Effector memory CD4-positive, alpha-beta T cell (primary cell): Measurements from ENCODE around the gene RAPGEF6.
"Not testable (repeated sequence)": the region's sequence is repeated elsewhere in the genome, so short reads cannot be mapped to it uniquely, and the experiment has no call there.

Experiments
- DNase-seq, 3 donors: peaks; one replicate each; pipeline ENCODE4 v3.0.0-alpha.2; 2020
- H3K27ac ChIP-seq: 2 replicates; pipeline ENCODE4 v1.7.0; 2013; ENCODE audit warnings: mild to moderate bottlenecking, low read length, moderate library complexity; ENCODE audit not compliant: insufficient read depth, poor library complexity, severe bottlenecking
- H3K27me3 ChIP-seq: replicated peaks from 2 replicates; pipeline ENCODE4 v1.7.0; 2013; ENCODE audit warnings: mild to moderate bottlenecking, low read length; ENCODE audit not compliant: insufficient read depth, control insufficient read depth, poor library complexity, severe bottlenecking
- H3K36me3 ChIP-seq: 2 replicates; pipeline ENCODE4 v1.7.0; 2013; ENCODE audit warnings: mild to moderate bottlenecking, low read length, moderate library complexity; ENCODE audit not compliant: control insufficient read depth, insufficient read depth
- H3K4me1 ChIP-seq: 2 replicates; pipeline ENCODE4 v1.7.0; 2013; ENCODE audit warnings: low read length, mild to moderate bottlenecking; ENCODE audit not compliant: control insufficient read depth, insufficient read depth, poor library complexity, severe bottlenecking
- H3K4me3 ChIP-seq: 2 replicates; pipeline ENCODE4 v1.7.0; 2013; ENCODE audit warnings: low read length, low read depth, mild to moderate bottlenecking; ENCODE audit not compliant: insufficient read depth, poor library complexity, severe bottlenecking
- H3K9me3 ChIP-seq: 2 replicates; pipeline ENCODE4 v1.7.0; 2013; ENCODE audit warnings: mild to moderate bottlenecking, low read length, moderate library complexity; ENCODE audit not compliant: control insufficient read depth

RAPGEF6 gene

DNA sequence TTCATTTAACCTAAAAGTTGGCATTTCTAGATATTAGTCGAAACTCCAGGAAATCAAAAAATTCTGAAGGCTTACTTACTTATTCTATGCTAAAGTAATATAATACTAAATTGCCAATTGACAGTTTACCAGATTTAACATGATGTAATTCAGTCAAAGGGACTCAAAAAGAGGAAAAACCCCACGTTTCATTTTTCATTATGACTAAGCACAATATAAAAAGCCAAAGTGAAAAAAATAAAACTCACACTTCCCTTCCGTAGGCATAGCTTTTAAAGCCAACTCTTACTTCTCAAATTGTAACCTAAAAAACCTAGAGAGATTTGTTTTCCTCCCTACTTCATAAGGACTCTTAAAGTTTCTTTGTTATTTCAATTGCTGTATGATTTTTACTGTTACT is 146.6 kb downstream of the RAPGEF6 start:
- Histone ChIP-seq H3K4me3 (no peak overlapping the region), H3K4me1 (peaks cover 2% of the 10 kb centered on the region), H3K9me3 (no peaks in the 10 kb centered on the region), H3K27me3 (no peaks in the 10 kb centered on the region), H3K36me3 (peaks cover 45% of the 10 kb centered on the region), H3K27ac (no peak overlapping the region)
- no peak for DNase-seq

DNA sequence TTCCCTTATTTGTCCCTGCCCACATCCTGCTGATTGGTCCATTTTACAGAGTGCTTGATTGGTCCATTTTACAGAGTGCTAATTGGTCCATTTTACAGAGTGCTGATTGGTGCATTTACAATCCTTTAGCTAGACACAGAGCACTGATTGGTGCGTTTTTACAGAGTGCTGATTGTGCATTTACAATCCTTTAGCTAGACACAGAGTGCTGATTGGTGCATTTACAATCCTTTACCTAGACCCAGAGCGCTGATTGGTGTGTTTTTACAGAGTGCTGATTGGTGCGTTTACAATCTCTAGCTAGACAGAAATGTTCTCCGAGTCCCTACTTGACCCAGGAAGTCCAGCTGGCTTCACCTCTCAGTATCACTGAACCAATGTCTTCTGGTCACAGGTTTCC is 147.7 kb downstream of the RAPGEF6 start:
- peaks cover 37% of the 10 kb centered on the region for H3K36me3 ChIP-seq

DNA sequence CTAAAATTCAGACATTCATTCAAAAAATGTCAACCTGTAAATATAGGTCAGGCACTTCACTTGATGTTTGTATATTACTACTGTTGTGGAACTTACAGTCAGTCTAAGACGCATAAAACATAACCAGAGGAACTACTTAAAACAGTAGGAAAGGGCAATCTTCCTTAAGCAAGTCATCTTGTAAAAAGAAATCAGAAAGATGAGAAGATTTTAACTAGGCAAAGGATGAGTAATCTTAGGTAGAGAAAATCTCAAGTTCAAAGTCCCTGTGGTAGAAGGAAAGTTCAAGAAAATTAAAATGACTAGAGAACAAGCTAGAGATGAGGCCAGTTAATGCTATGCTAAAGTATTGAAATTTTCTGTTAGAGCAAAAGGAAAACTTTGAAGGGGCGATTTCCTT is 152.4 kb downstream of the RAPGEF6 start:
- no peak for DNase-seq
- Histone ChIP-seq H3K36me3 (peaks cover 42% of the 10 kb centered on the region), H3K27me3 (no peaks in the 10 kb centered on the region)

More for the DNA sequence above, 147.7 kb downstream of the RAPGEF6 start:
- not testable (repeated sequence) for H3K4me1 ChIP-seq, DNase-seq, H3K4me3 ChIP-seq, H3K27ac ChIP-seq, H3K27me3 ChIP-seq, H3K9me3 ChIP-seq

DNA sequence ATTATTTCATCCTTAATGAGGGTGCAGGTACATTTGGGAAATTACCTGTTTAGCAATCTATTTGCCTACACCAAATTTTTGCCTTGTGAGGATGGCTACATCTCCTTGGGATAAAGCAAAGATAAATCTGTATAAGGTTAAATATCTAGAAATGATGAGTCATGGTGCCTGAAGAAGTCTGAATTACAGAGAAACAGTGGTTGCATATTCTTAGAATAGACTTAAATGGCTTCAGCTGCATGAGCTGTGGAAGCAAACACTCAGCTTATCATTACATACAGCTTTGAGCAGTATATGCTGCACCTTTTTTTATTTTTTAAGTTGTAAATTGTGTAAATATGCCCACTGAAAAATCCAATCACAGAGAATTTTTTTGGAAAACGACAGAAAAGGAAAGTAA is 153.5 kb downstream of the RAPGEF6 start:
- Histone ChIP-seq H3K36me3 (peaks cover 39% of the 10 kb centered on the region), H3K27me3 (no peaks in the 10 kb centered on the region), H3K4me1 (no peaks in the 10 kb centered on the region), H3K9me3 (no peaks in the 10 kb centered on the region), H3K27ac (no peak overlapping the region), H3K4me3 (no peak overlapping the region)
- no peak for DNase-seq

More for the DNA sequence above, 152.4 kb downstream of the RAPGEF6 start:
- Histone ChIP-seq H3K4me1 (no peaks in the 10 kb centered on the region), H3K4me3 (no peak overlapping the region), H3K27ac (no peak overlapping the region), H3K9me3 (no peaks in the 10 kb centered on the region)

DNA sequence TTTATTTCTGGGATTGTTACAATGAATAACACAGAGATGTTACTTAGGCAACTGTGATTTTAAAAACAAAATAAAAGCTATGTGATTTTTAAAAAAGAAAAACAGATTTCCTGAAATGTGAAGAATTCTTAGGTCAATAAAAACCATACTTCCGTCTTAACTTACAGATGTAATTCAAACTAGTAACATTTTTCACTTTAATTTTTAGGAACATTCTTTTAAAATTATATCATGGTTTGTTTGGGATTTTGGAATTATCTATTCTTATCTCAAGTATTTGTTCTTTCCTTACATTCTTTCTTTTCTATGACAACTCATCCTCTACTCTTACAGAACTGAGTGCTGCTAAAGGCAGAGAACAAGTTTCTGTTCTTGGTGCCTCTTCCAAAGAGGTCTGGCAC is 159.5 kb downstream of the RAPGEF6 start:
- no peak for DNase-seq
- Histone ChIP-seq H3K36me3 (peaks cover 39% of the 10 kb centered on the region), H3K4me3 (no peak overlapping the region), H3K9me3 (no peaks in the 10 kb centered on the region), H3K27me3 (no peaks in the 10 kb centered on the region), H3K4me1 (no peaks in the 10 kb centered on the region), H3K27ac (no peak overlapping the region)

DNA sequence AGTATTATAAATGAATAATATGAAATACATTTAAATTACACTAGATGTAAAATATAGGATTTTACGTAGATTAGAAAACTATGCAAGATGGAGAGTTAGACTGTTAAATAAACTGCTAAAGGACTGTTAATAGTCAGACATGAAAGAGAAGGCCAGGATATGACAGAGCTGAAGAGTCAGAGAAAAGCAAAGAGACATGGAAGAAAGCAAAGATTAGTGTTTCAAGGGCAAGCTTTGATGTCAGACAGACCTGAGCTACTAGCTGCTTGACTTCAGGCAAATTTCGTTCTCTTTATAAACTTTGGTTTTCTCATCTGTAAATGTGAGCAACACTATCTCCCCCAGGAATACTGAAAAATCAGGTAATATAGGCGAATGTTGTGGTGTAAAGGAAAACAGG is 161.3 kb downstream of the RAPGEF6 start:
- Histone ChIP-seq H3K4me1 (no peaks in the 10 kb centered on the region), H3K27ac (no peak overlapping the region), H3K4me3 (no peak overlapping the region), H3K36me3 (peaks cover 35% of the 10 kb centered on the region), H3K27me3 (no peaks in the 10 kb centered on the region), H3K9me3 (no peaks in the 10 kb centered on the region)
- no peak for DNase-seq

DNA sequence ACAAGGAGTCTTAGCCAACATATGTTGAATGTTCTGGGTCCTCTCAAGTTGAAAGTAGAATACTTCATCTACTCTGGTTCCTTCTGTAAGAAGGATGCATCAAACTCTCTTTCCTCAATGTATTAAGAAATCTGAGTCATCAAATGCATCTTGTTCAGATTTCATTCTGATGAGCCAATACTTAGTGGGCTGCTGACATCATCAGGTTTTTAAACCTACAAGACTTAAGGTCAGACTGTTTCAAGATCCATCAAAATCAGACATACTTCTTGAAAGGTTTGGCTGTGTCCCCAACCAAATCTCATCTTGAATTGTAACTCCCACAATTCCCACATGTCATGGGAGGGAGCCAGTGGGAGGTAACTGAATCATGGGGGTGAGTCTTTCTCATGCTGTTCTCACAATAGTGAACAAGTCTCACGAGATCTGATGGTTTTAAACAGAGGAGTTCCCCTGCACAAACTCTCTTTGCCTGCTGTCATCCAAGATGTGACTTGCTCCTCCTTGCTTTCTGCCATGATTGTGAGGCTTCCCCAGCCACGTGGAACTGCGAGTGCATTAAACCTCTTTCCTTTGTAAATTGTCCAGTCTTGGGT is 168.8 kb downstream of the RAPGEF6 start:
- no peak for DNase-seq
- Histone ChIP-seq H3K4me1 (peaks cover 7% of the 10 kb centered on the region), H3K9me3 (no peaks in the 10 kb centered on the region), H3K4me3 (no peak overlapping the region), H3K36me3 (peaks cover 34% of the 10 kb centered on the region), H3K27ac (no peak overlapping the region), H3K27me3 (no peaks in the 10 kb centered on the region)

DNA sequence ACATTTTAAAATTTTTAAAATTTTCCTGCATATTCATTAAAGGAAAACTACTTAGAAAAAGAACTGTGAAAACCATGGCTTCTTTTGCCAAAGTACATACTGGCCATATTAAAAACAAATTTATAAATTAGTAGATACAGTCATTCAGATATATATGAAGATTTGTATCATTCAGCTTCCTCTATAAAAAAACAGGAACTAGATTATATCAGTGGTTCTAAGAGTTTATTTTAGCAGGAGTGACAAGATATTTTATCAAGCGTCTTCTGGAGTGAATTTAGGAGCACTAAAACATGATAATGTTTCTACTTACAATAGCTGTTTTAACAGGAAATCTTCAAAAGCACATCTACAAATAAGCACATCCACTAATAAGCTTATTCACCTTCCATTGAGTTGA is 171.4 kb downstream of the RAPGEF6 start:
- Histone ChIP-seq H3K4me1 (peaks cover 7% of the 10 kb centered on the region), H3K4me3 (no peak overlapping the region), H3K36me3 (peaks cover 33% of the 10 kb centered on the region), H3K27me3 (no peaks in the 10 kb centered on the region), H3K9me3 (no peaks in the 10 kb centered on the region), H3K27ac (no peak overlapping the region)
- DNase-seq = no peak

DNA sequence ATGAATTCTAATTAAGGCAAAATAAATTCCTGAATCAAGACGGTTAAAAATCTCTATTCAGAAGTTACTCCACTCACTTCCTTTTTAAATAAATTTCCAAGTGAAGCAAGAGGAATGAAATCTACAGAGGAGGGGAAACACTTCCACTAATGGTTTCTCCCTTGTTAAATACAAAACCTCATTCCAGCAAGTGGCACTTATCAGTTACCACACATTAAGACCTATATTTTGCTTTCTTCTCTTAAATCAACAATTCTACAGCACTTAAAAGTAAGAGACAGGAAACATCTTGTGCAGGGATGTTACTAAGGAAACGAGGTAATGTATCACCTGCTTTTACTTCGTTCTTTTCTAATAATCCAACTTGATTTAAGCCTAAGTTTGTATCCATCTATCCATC is 172.6 kb downstream of the RAPGEF6 start:
- H3K36me3 ChIP-seq = peaks cover 31% of the 10 kb centered on the region
- H3K27me3 ChIP-seq = no peaks in the 10 kb centered on the region
- no peak overlapping the region for H3K4me3 ChIP-seq
- no peak overlapping the region for H3K27ac ChIP-seq
- no peaks in the 10 kb centered on the region for H3K9me3 ChIP-seq
- H3K4me1 ChIP-seq = peaks cover 7% of the 10 kb centered on the region
- DNase-seq = no peak

DNA sequence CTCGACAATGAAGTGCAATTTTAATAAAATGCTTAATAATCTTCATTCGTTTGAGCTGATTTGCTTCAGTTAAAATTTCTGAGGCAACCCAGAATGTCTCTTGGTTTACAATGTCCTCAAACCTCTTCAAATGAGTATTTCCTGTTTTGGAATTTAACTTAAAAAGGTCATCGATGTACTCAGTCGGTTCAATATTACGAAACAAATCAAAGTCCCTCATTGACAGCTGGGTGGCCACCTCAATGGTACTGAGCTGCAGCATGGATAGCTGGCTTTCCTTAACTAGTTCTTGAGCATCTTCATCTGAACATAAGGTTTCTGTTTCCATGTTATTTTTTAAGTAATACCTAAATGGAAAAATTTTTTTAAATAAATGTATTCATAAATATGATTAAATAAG is 173.3 kb downstream of the RAPGEF6 start:
- DNase-seq = no peak
- peaks cover 25% of the 10 kb centered on the region for H3K36me3 ChIP-seq
- no peaks in the 10 kb centered on the region for H3K27me3 ChIP-seq
- no peaks in the 10 kb centered on the region for H3K9me3 ChIP-seq
- no peak overlapping the region for H3K4me3 ChIP-seq
- peaks cover 7% of the 10 kb centered on the region for H3K4me1 ChIP-seq
- H3K27ac ChIP-seq = no peak overlapping the region
